ENCODE measurements around the gene SEC61A1.
A peak's percentile ranks its signal among the peaks of the same experiment; 100 is the strongest.

SEC61A1 gene

GRCh38 chr3:128071771-128072453, 19.7 kb downstream of the SEC61A1 start:
- no peak overlapping the region for H3K4me3 ChIP-seq (replicated peaks; ENCODE audit: low read depth, low read length)
- no peak for TF ChIP-seq CTCF (IDR thresholded peaks at IDR 0.05; ENCODE audit: low read depth, low read length, missing control alignments)
- DNase-seq (ENCODE audit: extremely low read depth, low read depth): no peak

- H3K4me3 ChIP-seq (replicated peaks; ENCODE audit: low read depth, low read length): no peak overlapping the region
- no peak for DNase-seq (ENCODE audit: extremely low read depth, low read depth)
- TF ChIP-seq CTCF (IDR thresholded peaks at IDR 0.05; ENCODE audit: low read depth, low read length, missing control alignments): no peak
Observed at GRCh38 chr3:128072454-128073184, 20.4 kb downstream of the SEC61A1 start.

- TF ChIP-seq CTCF (IDR thresholded peaks at IDR 0.05; ENCODE audit: low read depth, low read length, missing control alignments): no peak
- DNase-seq (ENCODE audit: extremely low read depth, low read depth): no peak
- H3K4me3 ChIP-seq (replicated peaks; ENCODE audit: low read depth, low read length): no peak overlapping the region
Observed at GRCh38 chr3:128073185-128073725, 21.0 kb downstream of the SEC61A1 start.

GRCh38 chr3:128073807-128074206, 21.6 kb downstream of the SEC61A1 start:
- DNase-seq (ENCODE audit: extremely low read depth, low read depth): no peak
- TF ChIP-seq CTCF (IDR thresholded peaks at IDR 0.05; ENCODE audit: low read depth, low read length, missing control alignments): no peak

GRCh38 chr3:128074851-128075521, 22.7 kb downstream of the SEC61A1 start:
- no peak overlapping the region for H3K4me3 ChIP-seq (replicated peaks; ENCODE audit: low read depth, low read length)
- TF ChIP-seq CTCF (IDR thresholded peaks at IDR 0.05; ENCODE audit: low read depth, low read length, missing control alignments): no peak
- DNase-seq (ENCODE audit: extremely low read depth, low read depth): no peak

More at GRCh38 chr3:128073807-128074206, 21.6 kb downstream of the SEC61A1 start:
- H3K4me3 ChIP-seq (replicated peaks; ENCODE audit: low read depth, low read length): no peak overlapping the region

- TF ChIP-seq CTCF (IDR thresholded peaks at IDR 0.05; ENCODE audit: low read depth, low read length, missing control alignments): peak; percentile 92
- no peak overlapping the region for H3K4me3 ChIP-seq (replicated peaks; ENCODE audit: low read depth, low read length)
- peak; percentile 44 for DNase-seq (ENCODE audit: extremely low read depth, low read depth)
Observed at GRCh38 chr3:128075522-128076482, 23.6 kb downstream of the SEC61A1 start.
